Lung (tissue), 12 donors: Measurements from ENCODE around the gene SLC7A8. TPM values are rescaled to one million over a fixed set of nuclear protein-coding genes. Genes with fewer than 3 reads are reported as not detected.
"Not testable (repeated sequence)": the region's sequence is repeated elsewhere in the genome, so short reads cannot be mapped to it uniquely, and the experiment has no call there.

Experiments
- ATAC-seq: fragments of 200-7000 bp; cut with Tn5 transposase; one replicate; pipeline ENCODE4 v1.9.1; 2020; ENCODE audit warnings: moderate number of reproducible peaks; ENCODE audit not compliant: insufficient read depth, low FRiP score
- DNase-seq, 3 donors: peaks; one replicate each; pipeline ENCODE4 v3.0.0-alpha.2; 2013 to 2017
- H3K27ac ChIP-seq, 2 donors: one replicate each; pipeline ENCODE4 v1.5.1; 2013; ENCODE audit warnings: mild to moderate bottlenecking in 2 of 2, moderate library complexity in 2 of 2, control low read depth in 1 of 2, inconsistent platforms in 1 of 2, low read depth in 1 of 2, low read length in 1 of 2
- H3K27me3 ChIP-seq, 3 donors: one replicate each; pipeline ENCODE4 v1.5.1; 2013; ENCODE audit warnings: low read length in 2 of 3; ENCODE audit not compliant: control insufficient read depth in 3 of 3, insufficient read depth in 3 of 3
- H3K36me3 ChIP-seq, 4 donors: one replicate each; pipeline ENCODE4 v1.5.1; 2013; ENCODE audit warnings: low read length in 4 of 4, mild to moderate bottlenecking in 1 of 4, moderate library complexity in 1 of 4; ENCODE audit not compliant: control insufficient read depth in 4 of 4, insufficient read depth in 4 of 4
- H3K4me1 ChIP-seq, 5 donors: one replicate each; pipeline ENCODE4 v1.5.1; 2013; ENCODE audit warnings: low read length in 5 of 5, mild to moderate bottlenecking in 2 of 5, moderate library complexity in 1 of 5; ENCODE audit not compliant: control insufficient read depth in 5 of 5, insufficient read depth in 5 of 5
- H3K4me3 ChIP-seq: one replicate; pipeline ENCODE4 v1.5.1; 2013; ENCODE audit warnings: mild to moderate bottlenecking, control low read depth, moderate library complexity
- H3K9ac ChIP-seq, 2 donors: one replicate each; pipeline ENCODE4 v1.5.1; 2013; ENCODE audit warnings: low read length in 2 of 2, control low read depth in 1 of 2; ENCODE audit not compliant: insufficient read depth in 1 of 2
- H3K9me3 ChIP-seq, 4 donors: one replicate each; pipeline ENCODE4 v1.5.1; 2013; ENCODE audit warnings: low read length in 3 of 4, mild to moderate bottlenecking in 1 of 4, moderate library complexity in 1 of 4; ENCODE audit not compliant: control insufficient read depth in 4 of 4, insufficient read depth in 3 of 4
- WGBS, 2 donors: extraction: QIAGEN DNeasy Blood & Tissue Kit; methylation state at CpG; one replicate each; pipeline ENCODE4 v1.1.7; 2013; 5-methylcytosine and 5-hydroxymethylcytosine counted together
- polyA plus RNA-seq, 2 donors: library from polyadenylated mRNA; stranded (reverse); fragments of 200-250 nt; gene quantifications; one replicate each; pipeline ENCODE4 v1.2.1, GENCODE V29; 2013
- total RNA-seq, 2 donors: library from RNA; depleted of rRNA in 1 of 2; stranded (reverse); fragments of >200 nt in 1 of 2; gene quantifications; one replicate each; pipeline ENCODE4 v1.2.1, GENCODE V29; 2014 to 2021
- TF ChIP-seq, protein P1 (sequence below): IDR thresholded peaks from 2 replicates; pipeline ENCODE4 v1.5.1; 2012; ENCODE audit warnings: mild to moderate bottlenecking; ENCODE audit errors: control extremely low read depth, extremely low read depth
- donor health status: control.
- donor health status: control.
- donor health status: Bipolar disorder and iron deficiency.
- donor health status: healthy.
- donor health status: DM: yes; HTN: yes; CAD: no.

SLC7A8 gene
- total and polyA plus RNA-seq, 4 donors, result 28.1 to 74.0 (median 41.9) TPM

DNA sequence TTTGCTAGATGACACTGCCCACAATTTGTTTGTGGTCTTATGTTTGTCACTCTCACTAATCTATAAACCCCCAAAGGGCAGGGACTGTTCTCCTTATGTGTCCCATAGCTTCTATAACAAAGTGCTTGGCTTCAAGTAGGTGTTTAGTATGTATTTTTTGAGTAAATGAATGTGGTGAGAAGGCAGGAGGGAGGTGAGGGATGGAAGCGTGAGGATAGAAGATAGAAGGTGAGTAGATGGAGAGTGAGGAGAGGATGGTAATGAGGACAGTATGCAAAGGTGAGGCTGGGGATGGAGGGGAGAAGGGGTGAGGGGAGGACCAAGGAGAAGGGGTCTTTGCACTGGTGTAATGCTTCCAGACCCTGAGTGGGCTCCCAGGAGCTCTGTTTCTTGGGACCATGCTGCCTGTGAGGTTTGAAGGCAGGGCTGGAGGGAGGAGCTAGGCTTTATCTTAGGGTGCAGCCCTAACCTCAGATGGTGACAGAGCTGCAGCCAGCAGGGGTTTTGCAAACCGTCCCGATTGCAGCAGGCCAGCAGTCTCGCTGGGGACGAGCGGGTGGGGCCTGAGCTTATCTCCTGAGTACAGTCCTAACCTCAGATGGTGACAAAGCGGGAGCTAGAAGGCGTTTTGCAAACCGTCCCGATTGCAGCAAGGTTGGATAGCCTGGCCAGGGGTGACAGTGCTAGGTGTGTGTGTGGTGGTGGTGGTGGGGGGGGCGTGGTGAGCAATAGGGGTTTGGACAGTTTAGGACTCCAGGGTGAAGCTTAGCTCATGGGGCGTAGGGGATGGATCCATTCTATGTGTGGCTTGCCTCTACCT lies 70.9 kb downstream of the SLC7A8 start:
- Histone ChIP-seq H3K27ac (no peak overlapping the region), H3K4me1 (peaks cover 0 to 29% (median 9%) of the 10 kb centered on the region in 5 donors), H3K36me3 (no peaks in the 10 kb centered on the region), H3K9me3 (no peaks in the 10 kb centered on the region), H3K9ac (no peak overlapping the region), H3K27me3 (peaks cover 0 to 3% (median 0%) of the 10 kb centered on the region in 3 donors), H3K4me3 (no peak overlapping the region)
- ATAC-seq (no peak), DNase-seq (peak in 1 of 3 donors; percentile 38)
- TF ChIP-seq, protein P1, sequence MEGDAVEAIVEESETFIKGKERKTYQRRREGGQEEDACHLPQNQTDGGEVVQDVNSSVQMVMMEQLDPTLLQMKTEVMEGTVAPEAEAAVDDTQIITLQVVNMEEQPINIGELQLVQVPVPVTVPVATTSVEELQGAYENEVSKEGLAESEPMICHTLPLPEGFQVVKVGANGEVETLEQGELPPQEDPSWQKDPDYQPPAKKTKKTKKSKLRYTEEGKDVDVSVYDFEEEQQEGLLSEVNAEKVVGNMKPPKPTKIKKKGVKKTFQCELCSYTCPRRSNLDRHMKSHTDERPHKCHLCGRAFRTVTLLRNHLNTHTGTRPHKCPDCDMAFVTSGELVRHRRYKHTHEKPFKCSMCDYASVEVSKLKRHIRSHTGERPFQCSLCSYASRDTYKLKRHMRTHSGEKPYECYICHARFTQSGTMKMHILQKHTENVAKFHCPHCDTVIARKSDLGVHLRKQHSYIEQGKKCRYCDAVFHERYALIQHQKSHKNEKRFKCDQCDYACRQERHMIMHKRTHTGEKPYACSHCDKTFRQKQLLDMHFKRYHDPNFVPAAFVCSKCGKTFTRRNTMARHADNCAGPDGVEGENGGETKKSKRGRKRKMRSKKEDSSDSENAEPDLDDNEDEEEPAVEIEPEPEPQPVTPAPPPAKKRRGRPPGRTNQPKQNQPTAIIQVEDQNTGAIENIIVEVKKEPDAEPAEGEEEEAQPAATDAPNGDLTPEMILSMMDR, result no peak
- 26 to 45% methylated on average over 12 of the region's 12 CpGs for WGBS, 2 donors

DNA sequence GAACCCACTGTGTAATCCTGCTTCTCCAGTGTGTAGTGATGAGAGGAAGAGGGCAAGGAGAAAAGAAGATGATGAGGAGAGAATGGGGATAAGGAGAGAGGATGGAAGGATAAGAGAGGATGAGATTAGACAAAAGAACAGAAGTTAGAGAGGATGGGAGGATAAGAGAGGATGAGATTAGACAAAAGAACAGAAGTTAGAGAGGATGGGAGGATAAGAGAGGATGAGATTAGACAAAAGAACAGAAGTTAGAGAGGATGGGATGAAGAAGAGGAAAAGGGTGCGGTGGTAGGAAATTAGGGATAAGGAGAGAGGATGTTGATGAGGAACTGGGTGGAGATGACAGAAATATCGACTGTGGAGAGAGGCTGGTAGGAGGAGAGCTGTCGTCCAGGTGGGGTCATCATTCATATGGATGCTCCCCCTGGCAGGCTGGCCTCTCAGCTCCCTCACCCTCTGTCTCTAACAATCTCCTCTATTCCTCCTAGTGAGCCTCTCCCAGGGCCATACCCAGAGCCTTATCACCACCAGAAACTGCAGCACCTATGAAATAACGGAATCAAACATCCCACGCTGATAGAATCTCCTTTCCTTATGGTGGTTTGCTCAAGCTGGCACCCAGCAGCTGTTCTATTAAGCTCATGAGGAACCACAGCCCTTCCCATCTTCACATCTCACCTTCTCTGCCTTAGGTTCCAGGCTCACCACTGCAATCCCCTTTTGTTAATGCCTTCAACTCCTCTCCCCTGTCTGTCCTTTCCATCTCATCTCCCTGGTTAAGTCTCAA lies 72.7 kb downstream of the SLC7A8 start:
- no peaks in the 10 kb centered on the region for H3K36me3 ChIP-seq
- DNase-seq (no peak), ATAC-seq (no peak)
- TF ChIP-seq, protein P1, result no peak
- H3K9ac ChIP-seq, result no peak overlapping the region
- H3K4me3 ChIP-seq, result no peak overlapping the region
- WGBS, 2 donors, result 32 to 55% methylated on average over 5 of the region's 5 CpGs
- H3K4me1 ChIP-seq, result peaks cover 0 to 29% (median 9%) of the 10 kb centered on the region in 5 donors
- peaks cover 0 to 3% (median 0%) of the 10 kb centered on the region in 3 donors for H3K27me3 ChIP-seq
- no peak overlapping the region for H3K27ac ChIP-seq
- H3K9me3 ChIP-seq, result no peaks in the 10 kb centered on the region

DNA sequence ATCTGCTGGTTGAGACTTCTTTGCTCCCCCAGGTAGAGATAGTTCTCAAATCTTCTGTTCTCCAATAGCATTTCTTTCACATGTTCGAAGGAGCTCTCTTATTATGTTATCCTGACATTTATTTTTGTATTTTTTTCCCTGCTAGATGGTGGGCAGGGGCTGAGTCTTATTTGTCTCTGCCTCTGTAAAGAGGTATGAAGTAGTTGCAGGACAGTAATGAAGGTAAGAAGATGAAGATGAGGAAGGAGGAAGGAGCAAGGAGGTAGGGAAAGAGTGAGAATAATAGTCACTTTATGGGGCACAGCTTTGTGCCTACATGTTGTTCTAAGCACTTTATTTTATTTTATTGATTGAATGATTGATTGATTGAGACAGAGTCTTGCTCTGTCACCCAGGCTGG lies 73.7 kb downstream of the SLC7A8 start:
- ATAC-seq (no peak), DNase-seq (no peak)
- Histone ChIP-seq H3K4me1 (peaks cover 0 to 27% (median 8%) of the 10 kb centered on the region in 5 donors), H3K9me3 (no peaks in the 10 kb centered on the region), H3K27me3 (peaks cover 0 to 3% (median 0%) of the 10 kb centered on the region in 3 donors), H3K27ac (no peak overlapping the region), H3K4me3 (no peak overlapping the region), H3K36me3 (no peaks in the 10 kb centered on the region), H3K9ac (no peak overlapping the region)
- 88 to 98% methylated on average over 1 of the region's 1 CpG for WGBS, 2 donors
- TF ChIP-seq, protein P1, result no peak

GRCh38 chr14:23108169-23108568 lies 75.3 kb downstream of the SLC7A8 start:
- WGBS, 2 donors, result 91% methylated on average over 23 to 24 of the region's 24 CpGs
- not testable (repeated sequence) for DNase-seq, H3K27ac ChIP-seq, ATAC-seq, H3K27me3 ChIP-seq, H3K4me3 ChIP-seq, H3K36me3 ChIP-seq, H3K9me3 ChIP-seq, H3K9ac ChIP-seq
- H3K4me1 ChIP-seq, result peaks cover 0 to 16% (median 1%) of the 10 kb centered on the region in 5 donors

DNA sequence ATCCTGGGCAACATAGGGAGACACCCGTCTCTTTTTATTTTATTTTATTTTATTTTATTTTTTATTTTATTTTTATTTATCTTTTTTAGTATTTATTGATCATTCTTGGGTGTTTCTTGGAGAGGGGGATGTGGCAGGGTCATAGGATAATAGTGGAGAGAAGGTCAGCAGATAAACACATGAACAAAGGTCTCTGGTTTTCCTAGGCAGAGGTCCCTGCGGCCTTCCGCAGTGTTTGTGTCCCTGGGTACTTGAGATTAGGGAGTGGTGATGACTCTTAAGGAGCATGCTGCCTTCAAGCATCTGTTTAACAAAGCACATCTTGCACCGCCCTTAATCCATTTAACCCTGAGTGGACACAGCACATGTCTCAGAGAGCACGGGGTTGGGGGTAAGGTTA lies 75.8 kb downstream of the SLC7A8 start:
- not testable (repeated sequence) for H3K4me3 ChIP-seq, H3K27ac ChIP-seq, H3K9me3 ChIP-seq, H3K27me3 ChIP-seq, H3K36me3 ChIP-seq, H3K9ac ChIP-seq, ATAC-seq, DNase-seq
- H3K4me1 ChIP-seq, result peaks cover 0 to 10% (median 1%) of the 10 kb centered on the region in 5 donors
- WGBS, 2 donors, result 92 to 93% methylated on average over 2 to 3 of the region's 5 CpGs
